Loucy (cell line): ENCODE measurements around the gene PRKACB.

ENCODE experiments used
- EZH2phosphoT487 ChIP-seq: fragments of 200-600 bp; IDR thresholded peaks from 2 replicates; pipeline ENCODE4 v1.6.1; 2018; ENCODE audit warnings: antibody characterized with exemption, mild to moderate bottlenecking, moderate library complexity, borderline replicate concordance
- TF ChIP-seq, protein P1 (sequence below): fragments of 200-600 bp; sonication (generic); conservative IDR thresholded peaks from 2 replicates; pipeline ENCODE4 v1.5.1; 2014; ENCODE audit warnings: mild to moderate bottlenecking, antibody characterized with exemption, low read length

GRCh38 chr1:84164567-84165021 is 20.5 kb downstream of the PRKACB start:
- TF ChIP-seq, protein P1, sequence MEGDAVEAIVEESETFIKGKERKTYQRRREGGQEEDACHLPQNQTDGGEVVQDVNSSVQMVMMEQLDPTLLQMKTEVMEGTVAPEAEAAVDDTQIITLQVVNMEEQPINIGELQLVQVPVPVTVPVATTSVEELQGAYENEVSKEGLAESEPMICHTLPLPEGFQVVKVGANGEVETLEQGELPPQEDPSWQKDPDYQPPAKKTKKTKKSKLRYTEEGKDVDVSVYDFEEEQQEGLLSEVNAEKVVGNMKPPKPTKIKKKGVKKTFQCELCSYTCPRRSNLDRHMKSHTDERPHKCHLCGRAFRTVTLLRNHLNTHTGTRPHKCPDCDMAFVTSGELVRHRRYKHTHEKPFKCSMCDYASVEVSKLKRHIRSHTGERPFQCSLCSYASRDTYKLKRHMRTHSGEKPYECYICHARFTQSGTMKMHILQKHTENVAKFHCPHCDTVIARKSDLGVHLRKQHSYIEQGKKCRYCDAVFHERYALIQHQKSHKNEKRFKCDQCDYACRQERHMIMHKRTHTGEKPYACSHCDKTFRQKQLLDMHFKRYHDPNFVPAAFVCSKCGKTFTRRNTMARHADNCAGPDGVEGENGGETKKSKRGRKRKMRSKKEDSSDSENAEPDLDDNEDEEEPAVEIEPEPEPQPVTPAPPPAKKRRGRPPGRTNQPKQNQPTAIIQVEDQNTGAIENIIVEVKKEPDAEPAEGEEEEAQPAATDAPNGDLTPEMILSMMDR, result no peak
- no peak for TF ChIP-seq EZH2phosphoT487
